ENCODE measurements around the gene CR1. TPM values are rescaled to one million over a fixed set of nuclear protein-coding genes. Genes with fewer than 3 reads are reported as not detected.
A peak's percentile ranks its signal among the peaks of the same experiment; 100 is the strongest.
"Not testable (repeated sequence)": the region's sequence is repeated elsewhere in the genome, so short reads cannot be mapped to it uniquely, and the experiment has no call there.

Gene CR1
- total RNA-seq, 4 donors from 2014 or later: 0.15 to 3.5 (median 1.7) TPM

DNA sequence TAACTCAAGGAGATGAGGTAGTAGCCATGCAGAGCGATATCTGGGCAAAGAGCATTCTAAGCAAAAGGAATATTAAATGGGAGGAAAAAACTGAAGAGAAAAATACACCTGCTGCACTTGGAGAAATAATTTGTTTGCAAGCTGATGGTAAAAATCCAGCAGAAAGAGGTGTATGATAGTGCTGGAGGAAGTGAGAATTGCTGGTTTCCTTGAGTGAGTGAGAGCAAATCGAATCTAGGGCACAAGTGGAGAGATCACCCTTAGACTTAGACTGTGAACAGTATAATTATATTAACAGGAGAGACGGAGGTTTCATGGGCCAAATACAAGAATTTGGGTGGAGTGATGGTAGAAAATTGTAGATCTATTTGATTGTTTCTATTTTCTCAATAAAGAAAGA lies 2.7 kb upstream of the CR1 start:
- 68 to 72% methylated on average over 3 of the region's 3 CpGs for WGBS, 2 donors
- Histone ChIP-seq H3K27me3 (peaks cover 2 to 76% (median 8%) of the 10 kb centered on the region in 4 donors), H3K4me1 (peaks cover 5 to 13% (median 6%) of the 10 kb centered on the region in 3 donors), H3K36me3 (no peaks in the 10 kb centered on the region), H3K27ac (no peak overlapping the region), H3K9me3 (no peaks in the 10 kb centered on the region), H3K4me3 (no peak overlapping the region)
- TF ChIP-seq, protein P1, sequence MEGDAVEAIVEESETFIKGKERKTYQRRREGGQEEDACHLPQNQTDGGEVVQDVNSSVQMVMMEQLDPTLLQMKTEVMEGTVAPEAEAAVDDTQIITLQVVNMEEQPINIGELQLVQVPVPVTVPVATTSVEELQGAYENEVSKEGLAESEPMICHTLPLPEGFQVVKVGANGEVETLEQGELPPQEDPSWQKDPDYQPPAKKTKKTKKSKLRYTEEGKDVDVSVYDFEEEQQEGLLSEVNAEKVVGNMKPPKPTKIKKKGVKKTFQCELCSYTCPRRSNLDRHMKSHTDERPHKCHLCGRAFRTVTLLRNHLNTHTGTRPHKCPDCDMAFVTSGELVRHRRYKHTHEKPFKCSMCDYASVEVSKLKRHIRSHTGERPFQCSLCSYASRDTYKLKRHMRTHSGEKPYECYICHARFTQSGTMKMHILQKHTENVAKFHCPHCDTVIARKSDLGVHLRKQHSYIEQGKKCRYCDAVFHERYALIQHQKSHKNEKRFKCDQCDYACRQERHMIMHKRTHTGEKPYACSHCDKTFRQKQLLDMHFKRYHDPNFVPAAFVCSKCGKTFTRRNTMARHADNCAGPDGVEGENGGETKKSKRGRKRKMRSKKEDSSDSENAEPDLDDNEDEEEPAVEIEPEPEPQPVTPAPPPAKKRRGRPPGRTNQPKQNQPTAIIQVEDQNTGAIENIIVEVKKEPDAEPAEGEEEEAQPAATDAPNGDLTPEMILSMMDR (IDR thresholded peaks at IDR 0.05): no peak
- no peak for TF ChIP-seq POLR2A (IDR thresholded peaks at IDR 0.05)
- no peak for DNase-seq
- intact Hi-C loops (cut with DNase I): no loop called here

GRCh38 chr1:207494171-207494570 lies 1.8 kb upstream of the CR1 start:
- 89 to 95% methylated on average over 1 of the region's 1 CpG for WGBS, 2 donors
- H3K4me1 ChIP-seq: peaks cover 5 to 13% (median 6%) of the 10 kb centered on the region in 3 donors
- intact Hi-C loops (cut with DNase I): no loop called here
- TF ChIP-seq POLR2A (IDR thresholded peaks at IDR 0.05): no peak
- TF ChIP-seq, protein P1 (IDR thresholded peaks at IDR 0.05): no peak
- no peak for DNase-seq
- H3K36me3 ChIP-seq: no peaks in the 10 kb centered on the region
- no peak overlapping the region for H3K27ac ChIP-seq
- H3K9me3 ChIP-seq: no peaks in the 10 kb centered on the region
- H3K4me3 ChIP-seq: no peak overlapping the region
- H3K27me3 ChIP-seq: peaks cover 2 to 83% (median 8%) of the 10 kb centered on the region in 4 donors

GRCh38 chr1:207495281-207495680 lies 676 bp upstream of the CR1 start:
- H3K9me3 ChIP-seq; intact Hi-C loops (cut with DNase I); H3K27ac ChIP-seq; H3K4me3 ChIP-seq; DNase-seq; H3K36me3 ChIP-seq: not testable (repeated sequence)
- 80 to 81% methylated on average over 8 of the region's 8 CpGs for WGBS, 2 donors
- peaks cover 5 to 13% (median 6%) of the 10 kb centered on the region in 3 donors for H3K4me1 ChIP-seq
- H3K27me3 ChIP-seq: peaks cover 2 to 90% (median 8%) of the 10 kb centered on the region in 4 donors

DNA sequence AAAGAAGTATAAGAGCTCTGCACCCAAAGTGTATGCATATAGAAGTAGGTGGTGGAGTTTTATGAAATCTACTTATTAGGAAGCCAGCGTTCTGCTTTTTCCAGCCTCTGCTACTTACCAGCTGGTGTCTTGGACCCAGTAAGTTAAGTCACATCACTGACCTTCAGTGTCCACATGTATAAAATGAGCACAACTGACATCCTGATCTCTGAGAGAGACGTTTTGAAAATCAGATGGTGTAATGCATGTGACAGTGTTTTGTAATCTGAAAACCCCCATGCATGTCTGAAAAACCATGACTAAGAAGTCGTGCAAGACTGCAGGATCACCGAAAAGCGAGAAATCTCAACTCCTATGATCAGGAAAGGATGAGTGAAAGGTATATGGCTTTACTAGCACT lies 2.0 kb downstream of the CR1 start:
- no peaks in the 10 kb centered on the region for H3K9me3 ChIP-seq
- H3K4me3 ChIP-seq: no peak overlapping the region
- WGBS, 2 donors: 47 to 54% methylated on average over 5 of the region's 5 CpGs
- H3K27ac ChIP-seq: no peak overlapping the region
- no peaks in the 10 kb centered on the region for H3K36me3 ChIP-seq
- DNase-seq: no peak
- TF ChIP-seq POLR2A (IDR thresholded peaks at IDR 0.05): no peak
- TF ChIP-seq, protein P1 (IDR thresholded peaks at IDR 0.05): no peak
- peaks cover 5 to 13% (median 6%) of the 10 kb centered on the region in 3 donors for H3K4me1 ChIP-seq
- H3K27me3 ChIP-seq: peaks cover 2 to 88% (median 8%) of the 10 kb centered on the region in 4 donors
- intact Hi-C loops (cut with DNase I): no loop called here

- TF ChIP-seq, protein P1 (IDR thresholded peaks at IDR 0.05): peak; percentile 48 to 76 (median 64)
- no peak for TF ChIP-seq POLR2A (IDR thresholded peaks at IDR 0.05)
- Histone ChIP-seq H3K36me3 (no peaks in the 10 kb centered on the region), H3K27ac (no peak overlapping the region), H3K4me3 (no peak overlapping the region), H3K27me3 (peaks cover 2 to 79% (median 8%) of the 10 kb centered on the region in 4 donors), H3K9me3 (no peaks in the 10 kb centered on the region), H3K4me1 (peaks cover 5 to 13% (median 6%) of the 10 kb centered on the region in 3 donors)
- intact Hi-C loops (cut with DNase I): no loop called here
- DNase-seq: peak; percentile 12
- WGBS, 2 donors: 0% methylated on average over 4 of the region's 4 CpGs
These were observed 3.6 kb downstream of the CR1 start for GRCh38 chr1:207499573-207499972.

GRCh38 chr1:207500306-207500705 lies 4.3 kb downstream of the CR1 start:
- Histone ChIP-seq H3K4me3 (no peak overlapping the region), H3K27me3 (peaks cover 2 to 79% (median 8%) of the 10 kb centered on the region in 4 donors), H3K9me3 (no peaks in the 10 kb centered on the region), H3K36me3 (no peaks in the 10 kb centered on the region), H3K4me1 (peaks cover 5 to 13% (median 6%) of the 10 kb centered on the region in 3 donors), H3K27ac (no peak overlapping the region)
- TF ChIP-seq POLR2A (IDR thresholded peaks at IDR 0.05): no peak
- TF ChIP-seq, protein P1 (IDR thresholded peaks at IDR 0.05): no peak
- WGBS, 2 donors: 43 to 60% methylated on average over 3 of the region's 3 CpGs
- intact Hi-C loops (cut with DNase I): no loop called here
- no peak for DNase-seq
